GM12878 (cell line): Measurements from ENCODE around the gene ATP4A. TPM values are rescaled to one million over a fixed set of nuclear protein-coding genes. Genes with fewer than 3 reads are reported as not detected.

Experiments
- ATAC-seq: fragments of 200-7000 bp; cut with Tn5 transposase; 3 replicates; pipeline ENCODE4 v1.9.1; 2020; ENCODE audit warnings: mild to moderate bottlenecking, moderate library complexity
- BruUV-seq: library from RNA; stranded (reverse); fragments of 400-500 nt; replicated peaks from 2 replicates; lab custom pipeline; 2021; lab: Mats Ljungman, UMichigan
- CTCF ChIA-PET: fragments of 300-600 bp; sonication (Branson Sonifier 250); formaldehyde crosslinking; extraction: SDS; loops from one replicate; lab custom pipeline; 2021; ENCODE audit warnings: inconsistent platforms; lab: Yijun Ruan, JAX
- POLR2A ChIA-PET: fragments of 350-600 bp; formaldehyde crosslinking; extraction: SDS; loops from one replicate; lab custom pipeline; 2021; ENCODE audit warnings: inconsistent platforms; lab: Charles Lee
- RAD21 ChIA-PET: fragments of 300-600 bp; sonication (Branson Sonifier 250); formaldehyde crosslinking; loops from one replicate; lab custom pipeline; 2023; ENCODE audit warnings: antibody characterized with exemption; ENCODE audit not compliant: unreplicated experiment; lab: Charles Lee
- SMC1A ChIA-PET: fragments of 300-600 bp; sonication (Branson Sonifier 250); formaldehyde crosslinking; loops from one replicate; lab custom pipeline; 2023; ENCODE audit not compliant: unreplicated experiment, uncharacterized antibody; lab: Charles Lee
- DNase-seq: peaks from one replicate; pipeline ENCODE4 v3.0.0-alpha.2; 2011; ENCODE audit warnings: low read depth, low spot score
- FAIRE-seq: peaks from 3 replicates; lab custom pipeline; 2011; peaks lifted over from hg19 to GRCh38; lab: Jason Lieb, UNC
- H2AFZ ChIP-seq: 2 replicates; pipeline ENCODE4 v1.6.0; 2011; ENCODE audit warnings: low read depth, low read length, control low read depth; ENCODE audit not compliant: control insufficient read depth
- H3K27ac ChIP-seq: 2 replicates; pipeline ENCODE4 v1.5.1; 2011; ENCODE audit warnings: control low read depth; ENCODE audit not compliant: control insufficient read depth, insufficient read depth
- H3K27me3 ChIP-seq, 2 experiments: replicated peaks in 1 of 2; 2 replicates each; pipeline versions ENCODE4 v1.6.0 to v1.6.1; 2011; ENCODE audit warnings: low read length in 1 of 2; ENCODE audit not compliant: control insufficient read depth in 2 of 2, insufficient read depth in 2 of 2
- H3K36me3 ChIP-seq, 2 experiments: 2 replicates each; pipeline ENCODE4 v1.5.1; 2011; ENCODE audit warnings: low read length in 1 of 2; ENCODE audit not compliant: control insufficient read depth in 2 of 2, insufficient read depth in 2 of 2
- H3K4me1 ChIP-seq: 2 replicates; pipeline ENCODE4 v1.6.1; 2011; ENCODE audit warnings: mild to moderate bottlenecking, low read length, moderate library complexity, mixed read lengths; ENCODE audit not compliant: control insufficient read depth, insufficient read depth
- H3K4me2 ChIP-seq: 2 replicates; pipeline ENCODE4 v1.6.0; 2011; ENCODE audit warnings: control low read depth; ENCODE audit not compliant: control insufficient read depth, insufficient read depth
- H3K4me3 ChIP-seq: fragments of 200-600 bp; sonication (generic); 2 replicates; pipeline ENCODE4 v1.5.1; 2016
- H3K79me2 ChIP-seq: 2 replicates; pipeline ENCODE4 v1.6.0; 2011; ENCODE audit warnings: low read length; ENCODE audit not compliant: control insufficient read depth, insufficient read depth
- H3K9ac ChIP-seq: 2 replicates; pipeline ENCODE4 v1.8.0; 2011; ENCODE audit warnings: low read length, control low read depth, mixed read lengths; ENCODE audit not compliant: control insufficient read depth, insufficient read depth
- H3K9me3 ChIP-seq: replicated peaks from 3 replicates; pipeline ENCODE4 v1.5.1; 2011; ENCODE audit warnings: mild to moderate bottlenecking, low read length; ENCODE audit not compliant: control insufficient read depth, insufficient read depth
- H4K20me1 ChIP-seq: 2 replicates; pipeline ENCODE4 v1.6.0; 2011; ENCODE audit not compliant: control insufficient read depth, insufficient read depth
- MEF2A ChIP-seq: IDR thresholded peaks from 2 replicates; pipeline ENCODE4 v1.6.1; 2011; ENCODE audit warnings: low read depth, mild to moderate bottlenecking, low read length, moderate library complexity; ENCODE audit not compliant: insufficient read depth
- PKNOX1 ChIP-seq: fragments of 450-650 bp; IDR thresholded peaks from 2 replicates; pipeline ENCODE4 v1.6.1; 2016; ENCODE audit warnings: mild to moderate bottlenecking
- SREBF1 ChIP-seq: IDR thresholded peaks from 2 replicates; pipeline ENCODE4 v1.6.1; 2012; ENCODE audit warnings: mild to moderate bottlenecking, low read length
- ZBTB11 ChIP-seq: fragments of 450-650 bp; formaldehyde crosslinking; IDR thresholded peaks from 2 replicates; pipeline ENCODE4 v1.5.0; 2022; ENCODE audit warnings: mild to moderate bottlenecking, missing genetic modification characterization
- WGBS: methylation state at CpG from one replicate; pipeline ENCODE4 v1.1.6; 2016; ENCODE audit warnings: low lambda C conversion rate; ENCODE audit not compliant: insufficient replicate concordance, insufficient coverage; ENCODE audit errors: missing lambda C conversion rate; 5-methylcytosine and 5-hydroxymethylcytosine counted together
- in situ Hi-C: fragments of 300-500 bp; cut with MboI; formaldehyde crosslinking; loops from 9 replicates; pipeline ENCODE4 v1.14.3; 2018; ENCODE audit warnings: mixed read lengths
- intact Hi-C: fragments of 100-400 bp; cut with micrococcal nuclease; formaldehyde crosslinking; loops from one replicate; pipeline ENCODE4 v1.14.2; 2022; ENCODE audit not compliant: unreplicated experiment
- polyA plus RNA-seq, 11 experiments: library from polyadenylated mRNA; depleted of rRNA in 4 of 11; unstranded in 6 of 11; stranded (reverse) in 5 of 11; fragments of >200 nt; fragmentation: Nextera tagmentation in 4 of 11; fragmentation: Illumina TruSeq in 1 of 11; extraction: Ambion mirVana in 4 of 11; extraction: Trizol in 1 of 11; gene quantifications; 1 replicate in 1 of 11; 2 replicates in 10 of 11; pipeline versions ENCODE4 v1.2.1 to v1.2.3, GENCODE V29; 2011 to 2016; ENCODE audit warnings: inconsistent platforms in 2 of 11, missing spikeins in 2 of 11, low read depth in 1 of 11
- total RNA-seq, 4 experiments: library from RNA; depleted of rRNA in 3 of 4; stranded (reverse); fragments of >200 nt in 3 of 4; fragmentation: Illumina TruSeq in 1 of 4; extraction: Trizol in 1 of 4; gene quantifications; 2 replicates each; pipeline versions ENCODE4 v1.2.1 to v1.2.3, GENCODE V29; 2013 to 2021

The ATP4A gene
- total and polyA plus RNA-seq, 10 of the 15 experiments (the other 5 are each of a cell fraction or from before 2014, with no cell fraction given): 0.03 to 1.5 (median 0.11) TPM; not detected in 3

- 71% methylated on average over 10 of the region's 10 CpGs for WGBS
- H3K79me2 ChIP-seq: no peaks in the 10 kb centered on the region
- peaks cover 13% of the 10 kb centered on the region for H3K4me1 ChIP-seq
- SMC1A ChIA-PET: no interaction called here
- H2AFZ ChIP-seq: no peak overlapping the region
- in situ Hi-C loops: no loop called here
- no peaks in the 10 kb centered on the region for H3K36me3 ChIP-seq
- POLR2A ChIA-PET: no interaction called here
- RAD21 ChIA-PET: no interaction called here
- ATAC-seq (no peak; the same call in 2 of the 3 replicates), DNase-seq (no peak), FAIRE-seq (no peak)
- peaks cover 0 to 3% of the 10 kb centered on the region in 2 experiments; a peak in 3 of 4 replicates for H3K27me3 ChIP-seq
- H3K4me2 ChIP-seq: no peak overlapping the region
- BruUV-seq: no TSS peak
- no peaks in the 10 kb centered on the region for H3K9me3 ChIP-seq
- no peaks in the 10 kb centered on the region for H4K20me1 ChIP-seq
- TF ChIP-seq MEF2A (no peak), PKNOX1 (no peak), SREBF1 (no peak), ZBTB11 (CRISPR knock-in tag) (no peak)
- H3K4me3 ChIP-seq: no peak overlapping the region
- CTCF ChIA-PET: interaction anchor here (0.8 to 1.0 kb wide), 3 partner anchors 24 to 128 kb away, joined by 3 to 4 read pairs (median 3); no protein-coding TSS in a partner anchor
- intact Hi-C loops: no loop called here
- no peak overlapping the region for H3K27ac ChIP-seq
- H3K9ac ChIP-seq: no peak overlapping the region
Measured at GRCh38 chr19:35534803-35535480, 28.5 kb downstream of the ATP4A start.
